COR-L47 (cell line): Measurements from ENCODE around the gene NFATC4.
"Not testable (repeated sequence)": the region's sequence is repeated elsewhere in the genome, so short reads cannot be mapped to it uniquely, and the experiment has no call there.

ENCODE experiments used
- DNase-seq: peaks from one replicate; lab custom pipeline; 2025; lab: John Stamatoyannopoulos, UW

Gene NFATC4

DNA sequence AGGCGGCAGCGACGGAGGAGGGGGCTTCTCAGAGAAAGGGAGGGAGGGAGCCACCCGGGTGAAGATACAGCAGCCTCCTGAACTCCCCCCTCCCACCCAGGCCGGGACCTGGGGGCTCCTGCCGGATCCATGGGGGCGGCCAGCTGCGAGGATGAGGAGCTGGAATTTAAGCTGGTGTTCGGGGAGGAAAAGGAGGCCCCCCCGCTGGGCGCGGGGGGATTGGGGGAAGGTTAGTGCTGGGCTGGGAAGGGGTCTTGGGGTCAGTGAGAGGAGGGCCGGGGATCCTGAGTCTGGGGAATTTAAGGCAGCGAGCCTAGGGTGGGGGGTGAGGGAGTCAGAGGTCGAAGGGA lies 203 bp downstream of the NFATC4 start:
- no peak for DNase-seq

- DNase-seq, result peak; percentile 65
Measured at GRCh38 chr14:24368562-24369252, 723 bp downstream of the NFATC4 start.

DNA sequence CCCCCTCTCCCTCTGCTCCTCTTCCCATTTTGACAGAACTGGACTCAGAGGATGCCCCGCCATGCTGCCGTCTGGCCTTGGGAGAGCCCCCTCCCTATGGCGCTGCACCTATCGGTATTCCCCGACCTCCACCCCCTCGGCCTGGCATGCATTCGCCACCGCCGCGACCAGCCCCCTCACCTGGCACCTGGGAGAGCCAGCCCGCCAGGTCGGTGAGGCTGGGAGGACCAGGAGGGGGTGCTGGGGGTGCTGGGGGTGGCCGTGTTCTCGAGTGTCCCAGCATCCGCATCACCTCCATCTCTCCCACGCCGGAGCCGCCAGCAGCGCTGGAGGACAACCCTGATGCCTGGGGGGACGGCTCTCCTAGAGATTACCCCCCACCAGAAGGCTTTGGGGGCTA lies 1.5 kb downstream of the NFATC4 start:
- no peak for DNase-seq

DNA sequence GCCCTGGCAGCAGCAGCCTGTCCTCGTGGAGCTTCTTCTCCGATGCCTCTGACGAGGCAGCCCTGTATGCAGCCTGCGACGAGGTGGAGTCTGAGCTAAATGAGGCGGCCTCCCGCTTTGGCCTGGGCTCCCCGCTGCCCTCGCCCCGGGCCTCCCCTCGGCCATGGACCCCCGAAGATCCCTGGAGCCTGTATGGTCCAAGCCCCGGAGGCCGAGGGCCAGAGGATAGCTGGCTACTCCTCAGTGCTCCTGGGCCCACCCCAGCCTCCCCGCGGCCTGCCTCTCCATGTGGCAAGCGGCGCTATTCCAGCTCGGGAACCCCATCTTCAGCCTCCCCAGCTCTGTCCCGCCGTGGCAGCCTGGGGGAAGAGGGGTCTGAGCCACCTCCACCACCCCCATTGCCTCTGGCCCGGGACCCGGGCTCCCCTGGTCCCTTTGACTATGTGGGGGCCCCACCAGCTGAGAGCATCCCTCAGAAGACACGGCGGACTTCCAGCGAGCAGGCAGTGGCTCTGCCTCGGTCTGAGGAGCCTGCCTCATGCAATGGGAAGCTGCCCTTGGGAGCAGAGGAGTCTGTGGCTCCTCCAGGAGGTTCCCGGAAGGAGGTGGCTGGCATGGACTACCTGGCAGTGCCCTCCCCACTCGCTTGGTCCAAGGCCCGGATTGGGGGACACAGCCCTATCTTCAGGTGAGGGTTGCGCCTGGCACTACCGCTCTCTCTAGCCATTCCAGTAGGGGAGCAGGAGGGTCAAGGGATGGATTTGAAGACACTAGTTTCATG lies 2.1 kb downstream of the NFATC4 start:
- no peak for DNase-seq

DNA sequence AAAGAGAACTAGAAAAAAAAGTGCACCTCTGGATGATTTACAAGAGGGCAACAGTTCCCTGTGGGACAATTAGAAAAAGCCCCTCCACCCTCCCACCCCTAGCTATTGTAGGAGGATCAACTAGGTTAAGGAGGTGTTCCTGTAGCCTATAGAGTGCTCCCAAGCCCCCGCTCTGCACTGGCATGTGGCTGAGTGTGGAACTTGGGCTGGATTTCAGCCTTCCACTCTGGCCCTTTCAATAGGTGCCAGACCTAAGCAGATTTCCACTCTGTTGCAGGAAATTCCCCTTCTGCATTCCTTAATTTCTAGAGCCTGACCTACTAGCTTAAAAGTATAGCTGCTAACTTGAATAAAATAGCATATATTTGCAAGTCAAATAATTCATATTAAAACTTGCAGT lies 2.8 kb downstream of the NFATC4 start:
- DNase-seq, result no peak

DNA sequence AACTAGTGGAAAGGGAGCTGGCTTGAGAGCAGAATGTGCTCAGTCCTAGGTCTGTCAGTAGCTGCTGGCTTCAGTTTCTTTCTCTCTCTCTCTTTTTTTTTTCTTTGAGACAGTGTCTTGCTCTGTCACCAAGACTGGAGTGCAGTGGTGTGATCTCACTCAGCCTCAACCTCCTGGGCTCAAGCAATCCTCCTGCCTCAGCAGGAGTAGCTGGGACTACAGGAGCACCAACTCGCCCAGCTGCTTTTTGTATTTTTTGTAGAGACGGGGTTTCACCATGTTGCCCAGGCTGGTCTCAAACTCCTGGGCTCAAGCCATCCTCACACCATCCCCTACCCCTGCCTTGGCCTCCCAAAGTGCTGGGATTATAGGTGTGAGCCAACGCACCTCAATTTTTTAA lies 3.6 kb downstream of the NFATC4 start:
- DNase-seq, result not testable (repeated sequence)

GRCh38 chr14:24372701-24373416 lies 4.9 kb downstream of the NFATC4 start:
- DNase-seq, result no peak

- no peak for DNase-seq
Measured at GRCh38 chr14:24376448-24377070, 8.6 kb downstream of the NFATC4 start.

- no peak for DNase-seq
Measured at GRCh38 chr14:24377126-24377525, 9.1 kb downstream of the NFATC4 start.

- no peak for DNase-seq
Measured at GRCh38 chr14:24377657-24378056, 9.7 kb downstream of the NFATC4 start.

DNA sequence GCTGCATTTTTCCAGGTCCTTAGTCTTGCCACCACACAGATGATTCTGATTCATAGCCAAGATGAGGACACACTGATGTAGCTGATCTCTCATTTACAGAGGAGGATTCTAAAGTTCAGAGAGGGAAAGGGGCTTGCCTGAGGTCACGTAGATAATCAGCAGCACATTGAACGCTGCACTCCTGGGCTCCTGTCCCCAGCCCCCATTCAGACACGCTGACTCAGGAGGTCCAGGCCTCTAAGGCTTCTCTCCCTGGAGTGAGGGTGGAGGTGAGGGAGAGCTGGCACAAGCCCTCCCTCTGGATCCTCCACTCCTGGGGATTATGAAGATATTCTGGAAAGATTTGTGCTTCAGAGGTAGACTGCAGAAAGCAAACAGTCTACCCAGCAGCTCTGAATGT lies 10.3 kb downstream of the NFATC4 start:
- DNase-seq, result no peak

- DNase-seq, result peak; percentile 14
Measured at GRCh38 chr14:24378981-24379906, 11.3 kb downstream of the NFATC4 start.

DNA sequence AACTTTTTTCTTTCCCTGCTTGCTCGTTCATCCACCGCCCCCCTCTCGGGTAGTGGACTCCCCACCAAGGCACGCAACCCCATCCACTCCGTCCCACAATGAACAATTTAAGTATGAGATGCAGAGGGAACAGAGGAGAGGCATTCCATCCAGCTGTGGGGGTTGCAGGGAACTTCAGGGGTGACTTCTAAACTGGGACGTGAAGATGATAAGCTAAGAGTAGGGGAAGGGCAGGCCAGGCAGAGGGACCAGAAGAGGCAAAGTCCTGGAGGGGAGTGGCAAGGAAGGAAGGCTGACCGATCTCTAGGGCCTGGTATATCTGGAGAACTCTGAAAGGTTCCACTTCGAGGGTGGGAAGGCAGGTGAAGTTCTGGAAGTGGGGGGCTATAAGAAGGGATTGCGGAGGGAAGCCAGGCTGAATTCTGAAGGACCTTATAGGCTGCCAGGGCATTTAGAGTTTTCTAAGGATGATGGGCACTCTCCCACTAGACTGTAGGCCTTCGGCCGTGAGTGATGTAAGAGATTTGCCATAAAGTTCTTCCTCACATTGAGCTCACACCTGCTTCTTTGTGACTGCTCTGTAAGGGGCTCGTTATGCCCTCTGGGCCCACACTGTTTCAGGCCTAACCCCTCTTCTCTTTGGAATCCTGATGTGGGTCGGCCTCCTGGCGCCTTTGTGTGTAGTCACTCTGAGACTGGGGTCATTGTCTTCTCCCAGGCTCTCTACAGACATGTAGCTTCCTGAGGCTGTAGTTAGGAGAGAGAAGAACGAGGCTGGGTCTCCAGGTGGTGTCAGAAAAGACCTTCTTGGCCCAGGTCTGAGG lies 12.1 kb downstream of the NFATC4 start:
- DNase-seq, result no peak

- no peak for DNase-seq
Measured at GRCh38 chr14:24381363-24382063, 13.5 kb downstream of the NFATC4 start.

DNA sequence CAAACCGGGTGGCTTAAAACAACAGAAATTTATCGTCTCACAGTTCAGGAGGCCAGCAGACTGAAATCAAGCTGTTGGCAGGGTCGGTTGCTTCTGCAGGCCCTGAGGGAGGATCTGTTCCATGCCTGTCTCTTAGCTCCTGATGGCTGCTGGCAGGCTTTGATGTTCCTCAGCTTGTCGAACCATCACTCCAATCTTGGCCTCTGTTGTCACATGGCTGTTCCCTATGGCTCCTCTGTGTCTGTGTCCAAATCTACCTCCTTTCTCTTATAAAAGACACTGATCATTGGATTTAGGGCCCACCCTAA lies 14.0 kb downstream of the NFATC4 start:
- DNase-seq, result no peak

- DNase-seq, result no peak
Measured at GRCh38 chr14:24384169-24384568, 16.2 kb downstream of the NFATC4 start.

DNA sequence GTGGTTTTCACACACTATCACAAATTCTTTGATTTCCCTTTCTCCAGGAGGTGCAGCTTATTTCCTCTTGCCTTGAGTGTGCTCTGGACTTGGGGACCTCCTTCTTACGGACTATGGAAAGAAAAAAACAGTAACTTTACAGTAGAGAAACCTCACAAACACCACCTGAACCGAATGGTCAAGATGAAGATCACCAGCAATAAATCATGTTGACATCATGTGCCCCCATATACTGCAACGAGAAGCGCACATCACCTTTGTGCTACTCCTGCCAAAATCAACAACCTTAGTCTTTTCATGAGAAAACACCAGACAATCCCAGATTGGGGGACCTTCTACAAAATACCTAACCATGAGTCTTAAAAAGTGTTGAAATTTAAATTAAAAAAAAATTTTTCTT lies 17.5 kb downstream of the NFATC4 start:
- DNase-seq, result no peak

DNA sequence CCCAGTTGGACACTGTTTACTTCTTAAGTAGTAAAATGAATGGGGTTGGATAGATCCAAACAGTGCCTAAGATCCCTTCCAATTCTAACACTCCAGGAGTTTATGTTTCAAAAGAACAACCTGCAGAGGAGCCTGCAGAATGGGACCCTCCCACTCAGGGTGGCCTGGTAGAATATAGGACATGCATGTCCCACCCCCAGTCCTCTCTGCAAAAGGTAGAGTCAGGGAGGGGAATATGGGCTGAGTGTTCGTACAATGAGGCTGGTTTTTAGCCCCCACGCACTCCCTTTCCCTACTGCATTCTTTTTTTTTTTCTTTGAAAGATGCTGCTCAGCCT lies 19.0 kb downstream of the NFATC4 start:
- no peak for DNase-seq

GRCh38 chr14:24387579-24387978 lies 19.6 kb downstream of the NFATC4 start:
- DNase-seq, result not testable (repeated sequence)

DNA sequence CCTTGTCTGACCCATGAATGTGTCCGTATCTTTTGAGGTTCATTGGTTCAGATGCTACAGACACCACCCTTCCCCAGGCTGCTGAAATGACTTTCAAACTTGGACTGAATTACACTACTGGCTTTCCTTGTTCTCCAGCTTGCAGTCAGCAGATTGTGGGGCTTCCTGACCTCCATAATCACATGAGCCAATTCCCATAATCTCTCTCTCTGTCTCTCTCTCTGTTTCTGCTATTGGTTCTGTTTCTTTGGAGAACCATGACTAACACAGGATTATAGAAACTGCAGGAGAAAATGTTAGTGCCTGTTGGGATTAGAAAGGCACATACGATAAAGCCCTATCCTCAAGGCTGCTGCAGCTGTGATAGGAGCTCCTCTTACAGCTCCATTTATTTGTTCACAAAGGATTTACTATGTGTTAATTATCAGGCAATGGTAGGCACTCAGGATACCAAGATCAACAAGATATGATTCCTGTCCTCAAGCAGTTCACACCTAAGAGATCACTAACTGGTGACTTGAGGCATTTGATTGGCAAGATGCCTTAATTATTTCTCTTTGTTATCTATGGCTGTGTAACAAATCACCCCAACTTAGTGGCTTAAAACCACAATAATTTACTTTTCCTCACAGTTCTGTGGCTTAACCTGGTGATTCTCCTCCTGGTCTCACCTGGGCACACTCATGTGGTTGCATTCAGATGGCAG lies 20.6 kb downstream of the NFATC4 start:
- DNase-seq, result no peak
